SK-N-MC (cell line): ENCODE data around the gene FAM124A.
A peak's percentile ranks its signal among the peaks of the same experiment; 100 is the strongest.

Source experiments
- DNase-seq: peaks from one replicate; pipeline ENCODE4 v3.0.0-alpha.2; 2011; ENCODE audit warnings: low read depth, low spot score
- H3K27ac ChIP-seq: fragments of 200-600 bp; sonication (generic); 2 replicates; pipeline ENCODE4 v1.5.1; 2016; ENCODE audit warnings: mixed run types
- H3K36me3 ChIP-seq: fragments of 200-600 bp; sonication (generic); 2 replicates; pipeline ENCODE4 v1.6.1; 2017; ENCODE audit warnings: antibody characterized with exemption, low read length, mixed read lengths; ENCODE audit not compliant: insufficient read depth
- H3K4me3 ChIP-seq: fragments of 200-600 bp; sonication (generic); 2 replicates; pipeline ENCODE4 v1.5.1; 2016
- H3K9ac ChIP-seq: fragments of 200-600 bp; sonication (generic); 2 replicates; pipeline ENCODE4 v1.8.0; 2017; ENCODE audit warnings: mixed run types, mixed read lengths; ENCODE audit not compliant: insufficient read length
- H3K9me3 ChIP-seq: fragments of 200-600 bp; sonication (generic); 2 replicates; pipeline ENCODE4 v1.6.1; 2017; ENCODE audit warnings: low read depth, mild to moderate bottlenecking, antibody characterized with exemption, low read length, moderate library complexity, mixed read lengths
- EZH2 ChIP-seq: fragments of 200-600 bp; sonication (generic); IDR thresholded peaks from one replicate; pipeline ENCODE4 v1.6.1; 2017; ENCODE audit warnings: antibody characterized with exemption
- FOXP2 ChIP-seq: optimal IDR thresholded peaks from 2 replicates; pipeline ENCODE3; 2011; ENCODE audit warnings: mild to moderate bottlenecking, moderate library complexity; ENCODE audit not compliant: insufficient read depth; ENCODE audit errors: extremely low read length, control extremely low read depth
- POLR2AphosphoS5 ChIP-seq: IDR thresholded peaks from 2 replicates; pipeline ENCODE4 v1.6.1; 2012; ENCODE audit warnings: mild to moderate bottlenecking, low read depth, low read length, borderline replicate concordance

Gene FAM124A

DNA sequence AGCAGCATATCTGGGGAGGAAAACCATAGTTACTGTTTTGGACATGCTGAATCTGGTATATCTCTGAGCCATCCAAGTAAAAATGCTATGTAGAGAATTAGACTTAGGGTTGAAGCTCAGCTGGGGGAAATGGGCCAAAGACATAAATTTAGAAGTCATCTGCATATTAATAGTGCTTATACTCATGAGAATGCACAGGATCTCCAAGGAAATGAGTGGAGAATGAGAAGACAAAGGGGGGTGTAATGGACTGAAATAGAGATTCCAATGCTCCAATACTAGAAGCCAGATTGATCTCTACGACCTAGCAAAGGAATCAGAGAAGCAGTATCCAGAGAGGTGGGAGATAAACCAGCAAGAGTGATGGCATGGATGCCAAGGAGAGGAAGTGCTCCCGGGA is 10.3 kb upstream of the FAM124A start:
- H3K36me3 ChIP-seq, result no peaks in the 10 kb centered on the region
- no peak overlapping the region for H3K9ac ChIP-seq
- no peaks in the 10 kb centered on the region for H3K9me3 ChIP-seq
- TF ChIP-seq FOXP2 (no peak), POLR2AphosphoS5 (no peak), EZH2 (no peak)
- no peak overlapping the region for H3K27ac ChIP-seq
- no peak overlapping the region for H3K4me3 ChIP-seq
- DNase-seq, result no peak

DNA sequence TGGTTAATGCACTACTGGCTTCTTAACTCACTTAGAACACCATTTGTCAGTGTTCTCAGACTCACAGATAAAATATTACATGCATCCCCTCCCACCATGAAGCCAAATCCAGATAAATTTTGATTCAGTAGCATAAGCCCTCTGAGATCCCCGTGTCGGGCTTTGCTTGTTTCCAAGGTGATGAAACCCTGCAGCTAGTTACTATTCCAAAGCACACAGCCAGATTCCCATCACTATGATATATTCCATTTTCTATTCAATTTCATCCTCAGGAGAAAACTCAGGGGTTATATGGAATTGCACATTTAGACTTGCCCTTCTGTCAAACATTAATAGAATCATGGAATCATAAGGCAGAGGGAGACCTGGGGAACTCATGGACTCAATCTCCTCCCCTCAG is 9.4 kb upstream of the FAM124A start:
- Histone ChIP-seq H3K36me3 (no peaks in the 10 kb centered on the region), H3K4me3 (no peak overlapping the region), H3K27ac (no peak overlapping the region), H3K9me3 (no peaks in the 10 kb centered on the region), H3K9ac (no peak overlapping the region)
- no peak for DNase-seq
- TF ChIP-seq FOXP2, result no peak
- no peak for TF ChIP-seq POLR2AphosphoS5
- no peak for TF ChIP-seq EZH2

- Histone ChIP-seq H3K9ac (no peak overlapping the region), H3K9me3 (no peaks in the 10 kb centered on the region), H3K27ac (no peak overlapping the region), H3K36me3 (no peaks in the 10 kb centered on the region), H3K4me3 (no peak overlapping the region)
- TF ChIP-seq POLR2AphosphoS5, result no peak
- TF ChIP-seq EZH2, result no peak
- no peak for DNase-seq
These were observed 8.9 kb upstream of the FAM124A start for GRCh38 chr13:51213173-51213728.

- Histone ChIP-seq H3K9me3 (no peaks in the 10 kb centered on the region), H3K9ac (no peak overlapping the region), H3K4me3 (no peak overlapping the region), H3K36me3 (no peaks in the 10 kb centered on the region), H3K27ac (no peak overlapping the region)
- no peak for DNase-seq
- TF ChIP-seq POLR2AphosphoS5, result no peak
- TF ChIP-seq EZH2, result no peak
- TF ChIP-seq FOXP2, result no peak
These were observed 3.6 kb upstream of the FAM124A start for GRCh38 chr13:51218626-51219025.

DNA sequence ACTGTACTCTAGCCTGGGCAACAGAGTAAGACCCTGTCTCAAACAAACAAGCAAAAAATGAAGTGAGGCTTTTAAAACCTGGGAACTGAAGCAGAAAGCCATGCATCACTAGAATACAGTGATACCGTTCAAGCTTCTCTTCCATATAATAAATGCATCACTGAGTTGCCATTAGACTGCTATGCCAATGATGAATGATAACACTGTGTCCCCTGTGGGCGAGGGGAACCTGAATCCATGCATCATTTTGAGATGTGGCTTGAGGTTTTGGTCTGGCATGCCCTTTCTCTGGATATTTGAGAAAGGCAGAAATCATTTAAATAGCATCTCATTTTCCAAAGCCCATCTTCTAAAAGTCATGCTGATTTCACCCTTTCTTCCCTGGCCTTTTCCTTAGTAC is 1.5 kb upstream of the FAM124A start:
- TF ChIP-seq FOXP2 (no peak), POLR2AphosphoS5 (no peak), EZH2 (no peak)

DNA sequence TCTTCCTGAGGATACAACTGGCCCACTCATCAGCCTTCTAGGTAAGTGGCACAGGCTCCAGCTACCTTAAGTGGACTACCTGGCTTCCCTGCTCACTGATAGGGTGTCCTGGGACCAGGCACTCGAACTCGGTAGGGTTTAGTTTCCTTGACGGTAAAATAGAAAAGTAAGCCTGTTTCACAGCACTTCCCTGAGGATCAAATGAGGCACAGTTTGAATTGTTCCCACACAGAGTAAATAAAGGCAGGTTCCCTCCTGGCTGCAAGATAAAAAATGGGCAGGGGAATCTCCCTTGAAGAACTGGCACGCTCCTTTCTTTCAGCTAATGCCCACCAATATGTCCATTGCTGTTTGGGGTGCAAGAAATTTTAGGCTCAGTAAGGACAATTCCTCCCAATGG is 1.1 kb upstream of the FAM124A start:
- Histone ChIP-seq H3K4me3 (no peak overlapping the region), H3K27ac (no peak overlapping the region), H3K9ac (no peak overlapping the region), H3K9me3 (no peaks in the 10 kb centered on the region), H3K36me3 (no peaks in the 10 kb centered on the region)
- no peak for TF ChIP-seq FOXP2
- no peak for TF ChIP-seq EZH2
- no peak for TF ChIP-seq POLR2AphosphoS5
- no peak for DNase-seq

More for the DNA sequence above, 1.5 kb upstream of the FAM124A start:
- H3K27ac ChIP-seq, result no peak overlapping the region
- no peak for DNase-seq
- H3K4me3 ChIP-seq, result no peak overlapping the region
- no peak overlapping the region for H3K9ac ChIP-seq
- no peaks in the 10 kb centered on the region for H3K9me3 ChIP-seq
- no peaks in the 10 kb centered on the region for H3K36me3 ChIP-seq

DNA sequence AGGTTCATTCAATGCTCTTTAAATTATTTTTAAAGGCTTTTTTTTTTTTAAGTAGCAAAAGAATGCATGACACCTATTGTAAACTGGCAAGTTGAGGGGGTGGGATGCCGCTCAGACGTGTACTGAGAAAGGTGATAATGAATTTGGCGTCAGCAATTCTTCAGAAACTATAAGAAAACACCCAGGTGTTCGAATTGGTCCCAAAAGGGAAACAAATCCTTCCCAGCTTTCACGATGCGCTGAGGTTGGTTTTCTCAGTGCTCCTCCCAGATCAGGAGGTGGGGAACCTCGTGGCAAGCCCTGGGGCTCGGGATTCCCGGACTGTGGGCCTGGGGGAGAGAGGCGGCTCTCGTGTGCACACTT is 543 bp upstream of the FAM124A start:
- peak overlapping the region; percentile 91 for H3K4me3 ChIP-seq
- TF ChIP-seq FOXP2 (no peak), EZH2 (no peak), POLR2AphosphoS5 (no peak)
- no peaks in the 10 kb centered on the region for H3K36me3 ChIP-seq
- no peak overlapping the region for H3K27ac ChIP-seq
- no peak for DNase-seq
- H3K9me3 ChIP-seq, result no peaks in the 10 kb centered on the region
- H3K9ac ChIP-seq, result peak overlapping the region; percentile 66

- no peak for DNase-seq
- no peaks in the 10 kb centered on the region for H3K9me3 ChIP-seq
- no peak overlapping the region for H3K27ac ChIP-seq
These were observed 725 bp downstream of the FAM124A start for GRCh38 chr13:51222686-51223559.

More at GRCh38 chr13:51222686-51223559, 725 bp downstream of the FAM124A start:
- H3K4me3 ChIP-seq, result peak overlapping the region; percentile 91
- TF ChIP-seq POLR2AphosphoS5 (no peak), FOXP2 (no peak), EZH2 (no peak)
- H3K36me3 ChIP-seq, result no peaks in the 10 kb centered on the region
- H3K9ac ChIP-seq, result peak overlapping the region; percentile 72
